OCI-M2 (cell line): ENCODE measurements around the gene CNBD2.
A peak's percentile ranks its signal among the peaks of the same experiment; 100 is the strongest.
"Not testable (repeated sequence)": the region's sequence is repeated elsewhere in the genome, so short reads cannot be mapped to it uniquely, and the experiment has no call there.

Source experiments
- DNase-seq: peaks from one replicate; lab custom pipeline; 2025; ENCODE audit not compliant: unreplicated experiment; lab: John Stamatoyannopoulos, UW

Gene CNBD2

DNA sequence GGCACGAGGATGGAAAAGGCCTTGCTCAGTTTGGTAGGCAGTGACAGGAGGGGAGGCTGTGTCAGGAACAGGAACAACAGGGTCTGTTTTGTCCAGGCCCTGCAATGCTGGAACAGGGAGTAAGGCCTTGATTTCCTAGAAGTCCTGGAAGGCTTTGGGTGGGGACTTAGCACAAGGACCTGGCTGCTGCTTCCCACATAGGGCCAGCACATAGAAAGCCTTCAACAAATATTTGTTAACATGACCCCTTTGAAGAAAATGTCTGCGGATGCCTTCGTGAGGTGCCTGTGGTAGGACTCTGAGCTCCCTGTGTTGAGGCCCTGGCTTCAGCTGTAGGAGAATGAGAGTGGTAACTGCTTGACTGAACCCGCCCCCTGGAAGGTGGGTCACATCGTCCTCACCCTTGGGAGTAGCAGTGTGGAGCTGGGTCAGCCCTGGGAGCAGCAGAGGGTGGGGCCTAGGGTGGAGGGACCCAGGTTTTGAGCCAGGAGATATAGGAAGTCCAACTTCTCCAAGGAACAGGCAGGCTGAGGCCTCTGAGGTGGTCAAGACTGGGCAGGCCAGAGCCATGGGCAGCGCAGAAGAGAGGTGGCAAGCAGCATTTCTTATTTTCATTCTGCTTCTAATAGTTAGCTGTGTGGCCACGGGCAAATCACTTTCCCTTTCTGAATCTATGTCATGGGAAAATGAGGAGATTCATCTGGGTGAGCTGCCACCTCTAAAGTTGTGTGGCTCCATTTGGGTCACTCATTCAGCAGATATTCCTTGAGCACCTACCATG lies 50.0 kb downstream of the CNBD2 start:
- DNase-seq, result no peak

DNA sequence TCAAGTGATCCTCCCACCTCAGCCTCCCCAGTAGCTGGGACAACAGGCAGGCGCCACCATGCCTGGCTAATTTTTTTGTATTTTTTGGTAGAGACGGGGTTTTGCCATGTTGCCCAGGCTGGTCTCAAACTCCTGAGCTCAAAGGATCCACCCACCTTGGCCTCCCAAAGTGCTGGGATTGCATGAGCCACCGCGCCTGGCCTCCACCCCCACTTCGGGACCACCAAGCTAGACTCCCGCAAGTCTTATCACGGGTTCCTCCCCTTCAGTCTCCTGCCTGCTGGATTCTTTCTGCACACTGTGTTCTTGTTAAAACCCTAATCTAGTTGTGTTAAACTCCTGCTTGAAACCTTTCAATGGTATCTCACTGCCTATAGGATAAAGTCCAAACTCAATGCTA lies 57.7 kb downstream of the CNBD2 start:
- DNase-seq, result not testable (repeated sequence)

- DNase-seq, result no peak
Measured at GRCh38 chr20:36028106-36028808, 59.9 kb downstream of the CNBD2 start.

DNA sequence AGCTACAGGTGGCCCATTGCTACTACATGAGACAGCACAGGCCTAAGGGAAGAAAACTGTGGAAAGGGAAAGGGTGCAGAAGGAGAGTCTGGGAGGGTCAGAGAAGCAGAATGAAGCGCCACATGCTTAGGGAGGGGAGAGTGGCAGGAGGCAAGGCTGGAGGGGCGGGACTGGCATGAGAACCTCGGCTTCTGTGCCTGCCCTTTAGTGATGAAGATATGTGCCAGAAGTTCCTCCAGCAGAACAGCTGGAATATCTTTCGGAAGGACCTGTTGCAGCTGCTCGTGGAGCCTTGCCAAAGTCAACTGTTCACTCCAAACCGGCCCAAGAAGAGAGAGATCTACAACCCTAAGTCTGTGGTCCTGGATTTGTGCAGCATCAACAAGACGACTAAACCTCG lies 61.8 kb downstream of the CNBD2 start:
- DNase-seq, result no peak

GRCh38 chr20:36031806-36032205 lies 63.4 kb downstream of the CNBD2 start:
- no peak for DNase-seq

DNA sequence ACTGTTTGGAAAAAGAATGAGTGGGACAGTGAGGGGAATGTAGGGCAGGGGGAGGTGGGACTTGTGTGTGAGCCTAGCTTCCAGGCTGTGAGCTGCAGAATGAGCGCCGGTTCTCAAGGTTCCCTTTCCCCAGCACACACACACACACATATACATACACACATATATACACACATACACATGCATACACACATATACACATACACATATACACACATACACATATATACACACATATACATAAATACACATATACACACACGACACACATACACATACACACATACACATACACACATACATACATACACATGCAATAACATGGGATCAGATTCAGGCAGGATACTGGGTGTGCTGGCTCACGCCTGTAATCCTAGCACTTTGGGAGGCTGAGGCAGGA lies 66.5 kb downstream of the CNBD2 start:
- no peak for DNase-seq

DNA sequence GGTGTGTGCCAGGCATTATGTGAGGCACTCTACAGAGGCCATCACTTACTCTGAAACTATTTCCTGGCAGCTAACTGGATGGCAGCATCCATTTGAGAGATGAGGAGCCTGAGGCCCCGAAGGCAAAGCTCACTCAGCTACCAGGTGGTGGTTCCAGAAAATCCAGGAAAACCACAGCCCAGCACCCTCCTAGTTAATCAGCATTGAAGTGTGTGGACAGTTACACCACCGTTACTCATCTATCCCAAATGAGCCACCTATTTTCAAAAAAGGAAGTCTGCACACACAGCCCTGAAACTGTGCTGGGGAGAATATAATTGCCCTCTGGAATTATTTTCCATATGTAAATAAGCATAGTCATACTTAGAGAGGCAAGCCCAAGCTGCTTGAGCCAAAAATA lies 67.4 kb downstream of the CNBD2 start:
- no peak for DNase-seq

DNA sequence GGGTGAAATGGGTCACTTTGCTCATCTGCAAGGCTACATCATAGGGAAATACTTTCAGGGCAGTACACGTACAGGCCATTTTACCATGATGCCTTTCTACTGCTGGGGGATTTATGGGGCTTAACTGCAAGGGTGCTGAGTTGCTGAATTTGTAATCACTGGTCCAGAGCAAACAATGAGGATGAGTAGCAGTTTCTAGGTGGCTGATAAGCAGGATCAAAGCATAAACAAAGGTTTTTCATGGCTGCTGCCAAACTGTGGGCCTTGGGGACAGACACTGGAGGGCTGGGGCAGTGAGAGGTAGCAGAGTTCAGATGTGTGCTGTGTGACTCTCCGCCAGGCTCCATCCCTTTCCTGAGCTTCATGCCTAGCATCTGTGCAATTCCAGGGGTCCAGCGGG lies 68.3 kb downstream of the CNBD2 start:
- no peak for DNase-seq

DNA sequence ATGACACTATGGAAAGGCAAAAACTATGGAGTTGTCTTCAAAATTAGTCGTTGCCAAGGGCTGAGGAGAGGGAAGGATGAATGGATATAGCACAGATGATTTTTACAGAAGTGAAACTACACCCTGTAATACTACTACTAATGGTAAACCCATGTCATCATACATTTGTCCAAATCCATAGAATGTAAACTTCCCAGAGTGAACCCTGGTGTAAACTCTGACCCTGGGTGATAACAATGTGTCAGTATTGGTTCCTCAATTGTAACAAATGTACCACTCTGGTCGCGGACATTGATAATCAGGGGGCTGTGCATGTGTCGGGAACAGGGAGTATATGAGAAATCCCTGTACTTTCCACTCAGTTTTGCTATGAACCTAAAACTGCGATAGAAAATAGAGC lies 72.2 kb downstream of the CNBD2 start:
- DNase-seq, result no peak

GRCh38 chr20:36043441-36043840 lies 75.1 kb downstream of the CNBD2 start:
- no peak for DNase-seq

GRCh38 chr20:36043892-36044515 lies 75.6 kb downstream of the CNBD2 start:
- no peak for DNase-seq

GRCh38 chr20:36045373-36045714 lies 77.0 kb downstream of the CNBD2 start:
- no peak for DNase-seq

DNA sequence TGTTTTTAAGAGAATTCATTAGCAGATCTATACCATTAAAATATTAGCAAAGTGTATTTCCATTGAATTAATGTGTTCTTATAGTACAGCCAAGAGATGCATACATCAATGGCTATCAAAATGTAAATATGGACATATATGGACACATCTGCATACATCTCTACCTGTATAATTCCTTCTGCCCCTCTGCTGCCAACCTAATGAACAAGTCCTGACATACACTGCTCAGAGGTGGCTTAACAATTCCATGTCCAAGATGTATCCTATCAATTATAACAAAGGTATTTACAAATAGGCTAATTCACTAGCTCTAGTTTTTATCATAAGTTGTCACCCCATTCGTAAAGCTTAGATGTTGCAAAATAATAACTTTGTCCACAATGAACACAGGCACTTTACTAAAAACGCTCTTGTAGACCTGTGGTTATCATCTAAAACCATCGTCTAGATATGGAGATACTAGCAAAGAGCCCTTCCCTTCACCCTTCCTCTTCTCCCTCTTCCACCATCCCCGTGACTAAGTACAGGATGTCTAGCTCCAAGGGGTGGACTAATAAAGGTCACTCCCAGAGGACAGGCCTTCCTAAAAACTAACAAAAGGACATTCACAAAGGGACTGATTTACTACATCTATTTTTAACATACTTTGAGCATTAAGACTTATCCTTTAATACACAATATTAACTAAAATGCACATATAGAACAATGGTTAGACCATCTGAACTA lies 77.8 kb downstream of the CNBD2 start:
- DNase-seq, result not testable (repeated sequence)

- not testable (repeated sequence) for DNase-seq
Measured at GRCh38 chr20:36049408-36049807, 81.0 kb downstream of the CNBD2 start.

DNA sequence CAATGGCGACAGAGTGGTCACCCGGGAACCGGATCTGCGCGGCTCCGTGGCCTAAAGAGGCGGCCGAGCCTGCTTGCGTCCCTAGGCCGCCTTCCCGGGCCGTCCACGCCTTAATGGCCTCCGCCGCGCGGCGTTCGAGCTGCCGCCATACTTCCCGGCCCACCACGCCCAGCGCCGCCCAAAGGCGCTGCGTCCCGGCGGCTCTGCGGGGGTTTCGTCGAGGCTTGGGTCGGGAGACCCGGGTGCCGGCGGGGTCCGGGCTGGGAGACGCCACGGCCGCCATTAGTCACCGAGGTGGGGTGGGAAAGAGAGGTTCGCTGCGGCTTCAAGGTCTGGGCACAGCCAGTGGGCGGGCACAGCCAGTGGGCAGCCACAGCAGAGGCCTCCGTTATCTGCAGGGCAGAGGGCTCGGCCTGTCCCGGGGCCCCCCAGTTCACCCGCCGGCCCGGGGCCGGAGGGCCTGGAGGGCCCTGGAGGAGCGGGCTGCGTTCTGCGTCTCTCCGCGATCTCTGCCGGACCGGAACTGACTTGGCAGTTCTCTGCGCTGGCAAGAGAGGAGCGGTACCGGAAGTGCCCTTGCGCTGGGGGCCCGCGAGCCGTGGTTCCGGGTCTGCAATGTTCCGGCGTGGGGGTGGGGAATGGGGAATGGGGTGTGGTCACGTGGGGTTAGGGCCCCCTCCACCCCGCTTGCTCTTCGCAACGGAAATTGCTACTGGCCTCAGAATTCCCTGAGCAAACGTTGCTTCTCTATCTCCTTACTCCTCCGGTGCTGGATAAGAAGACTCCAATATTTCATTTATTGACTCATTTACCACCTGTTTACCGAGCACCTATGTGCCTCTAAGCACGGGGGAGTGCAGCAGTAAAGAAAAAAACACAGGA lies 82.3 kb downstream of the CNBD2 start:
- peak; percentile 69 for DNase-seq

- DNase-seq, result no peak
Measured at GRCh38 chr20:36051318-36052116, 83.1 kb downstream of the CNBD2 start.

DNA sequence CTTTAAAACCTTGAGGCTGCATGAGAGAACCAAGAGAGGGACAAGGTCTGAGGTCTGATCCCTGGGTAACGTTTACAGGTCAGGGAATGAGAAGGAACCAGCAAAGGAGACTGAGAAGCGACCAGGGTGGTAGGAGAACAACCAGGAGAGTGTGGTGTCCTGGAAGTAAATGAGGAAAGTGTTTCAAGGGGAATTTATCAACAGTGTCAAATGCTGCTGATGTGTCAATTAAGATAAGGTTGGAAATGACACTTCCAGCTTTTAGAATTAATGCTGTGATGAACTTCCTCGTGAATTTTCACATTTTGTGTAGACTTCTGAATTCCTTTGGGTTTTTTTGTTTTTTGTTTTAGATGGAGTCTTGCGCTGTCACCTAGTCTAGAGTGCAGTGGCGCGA lies 83.7 kb downstream of the CNBD2 start:
- DNase-seq, result no peak

- not testable (repeated sequence) for DNase-seq
Measured at GRCh38 chr20:36053863-36054518, 85.6 kb downstream of the CNBD2 start.

DNA sequence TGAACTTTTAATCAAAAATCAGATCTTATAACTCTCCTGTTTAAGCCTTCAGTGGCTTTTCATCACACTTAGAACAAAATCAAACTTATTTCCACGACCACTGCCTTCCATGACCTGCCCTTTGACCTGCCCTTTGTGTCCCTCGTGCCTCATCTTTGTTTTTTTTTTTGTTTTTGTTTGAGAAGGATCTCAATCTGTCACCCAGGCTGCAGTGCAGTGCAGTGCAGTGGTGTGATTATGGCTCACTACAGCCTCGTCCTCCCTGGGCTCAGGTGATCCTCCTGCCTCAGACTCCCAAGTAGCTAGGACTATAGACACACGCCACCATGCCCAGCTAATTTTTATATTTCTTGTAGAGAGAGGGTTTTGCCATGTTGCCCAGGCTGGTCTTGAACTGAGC lies 86.8 kb downstream of the CNBD2 start:
- DNase-seq, result no peak
